ENCODE results near the gene MAST3. TPM values are rescaled to one million over a fixed set of nuclear protein-coding genes. Genes with fewer than 3 reads are reported as not detected.
A peak's percentile ranks its signal among the peaks of the same experiment; 100 is the strongest.

The MAST3 gene
- total and polyA plus RNA-seq, 2 donors (not counting 1 experiment from before 2014, with no cell fraction given) = 43.5 to 85.5 TPM

DNA sequence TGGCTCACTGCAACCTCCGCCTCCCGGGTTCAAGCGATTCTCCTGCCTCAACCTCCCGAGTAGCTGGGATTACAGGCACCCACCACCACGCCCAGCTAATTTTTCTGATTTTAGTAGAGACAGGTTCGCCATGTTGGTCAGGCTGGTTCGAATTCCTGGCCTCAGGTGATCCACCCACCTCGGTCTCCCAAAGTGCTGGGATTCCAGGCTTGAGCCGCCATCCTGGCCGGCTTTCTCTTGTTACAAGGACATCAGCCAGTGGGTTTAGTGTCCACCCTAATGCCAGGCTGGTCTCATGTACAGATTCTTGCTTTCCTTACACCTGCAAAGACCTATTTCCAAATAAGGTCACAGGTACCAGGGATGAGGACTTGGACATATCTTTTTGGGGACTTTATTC lies 62.2 kb downstream of the MAST3 start:
- Histone ChIP-seq H2AFZ (ENCODE audit: insufficient read depth, low read depth, low read length, poor library complexity, severe bottlenecking) (no peak overlapping the region), H3K9me3 (ENCODE audit: control extremely low read depth in 1 of 3, control insufficient read depth in 2 of 3, insufficient read depth in 1 of 3, low read length in 2 of 3) (no peaks in the 10 kb centered on the region), H3K27me3 (replicated peaks in 1 of 4; ENCODE audit: control extremely low read depth in 1 of 4, control insufficient read depth in 3 of 4, insufficient read depth in 4 of 4, low read length in 3 of 4) (no peaks in the 10 kb centered on the region), H3K4me3 (ENCODE audit: control extremely low read depth in 1 of 5, extremely low read depth in 1 of 5, insufficient read depth in 1 of 5, low read depth in 2 of 5, low read length in 4 of 5) (no peak overlapping the region), H3K4me1 (ENCODE audit: control insufficient read depth in 2 of 2, insufficient read depth in 2 of 2, low read length in 2 of 2) (peaks cover 13 to 19% of the 10 kb centered on the region in 2 donors), H3K9ac (ENCODE audit: low read length) (no peak overlapping the region), H4K20me1 (ENCODE audit: control insufficient read depth, insufficient read depth, low read length, poor library complexity, severe bottlenecking) (peaks cover 7% of the 10 kb centered on the region), H3K27ac (ENCODE audit: low read length in 2 of 2) (no peak overlapping the region), H3K36me3 (replicated peaks in 1 of 2; ENCODE audit: control extremely low read depth in 1 of 2, control insufficient read depth in 1 of 2, extremely low read depth in 1 of 2, insufficient read depth in 2 of 2, low read length in 1 of 2) (peaks cover 0 to 17% of the 10 kb centered on the region in 2 experiments), H3K79me2 (ENCODE audit: control insufficient read depth, insufficient read depth, low read length) (peaks cover 8% of the 10 kb centered on the region), H3K4me2 (replicated peaks; ENCODE audit: low read depth, low read length, poor library complexity, severe bottlenecking) (no peak overlapping the region)
- 98% methylated on average over 7 of the region's 10 CpGs for WGBS (ENCODE audit: insufficient coverage)
- no peak for ATAC-seq (ENCODE audit: low read depth)
- ChIA-PET POLR2A (interaction anchor here (1.3 kb wide), 1 partner anchor 145 kb away, joined by 3 read pairs; no protein-coding TSS in a partner anchor), CTCF (interaction anchor here (0.9 to 1.1 kb wide), 4 partner anchors 9 to 95 kb away, joined by 3 to 5 read pairs (median 4); a partner anchor contains a TSS)
- no peaks in the 10 kb centered on the region for H3K9me3 Mint-ChIP-seq (ENCODE audit: insufficient read depth)
- H3K27me3 Mint-ChIP-seq = no peaks in the 10 kb centered on the region
- peak overlapping the region; percentile 65 for H3K4me3 Mint-ChIP-seq
- intact Hi-C loops (cut with micrococcal nuclease) = no loop called here
- no peak for TF ChIP-seq EZH2 (IDR thresholded peaks at IDR 0.05; ENCODE audit: borderline replicate concordance, insufficient read depth, low read depth, low read length, poor library complexity, severe bottlenecking)
- TF ChIP-seq, protein P1, sequence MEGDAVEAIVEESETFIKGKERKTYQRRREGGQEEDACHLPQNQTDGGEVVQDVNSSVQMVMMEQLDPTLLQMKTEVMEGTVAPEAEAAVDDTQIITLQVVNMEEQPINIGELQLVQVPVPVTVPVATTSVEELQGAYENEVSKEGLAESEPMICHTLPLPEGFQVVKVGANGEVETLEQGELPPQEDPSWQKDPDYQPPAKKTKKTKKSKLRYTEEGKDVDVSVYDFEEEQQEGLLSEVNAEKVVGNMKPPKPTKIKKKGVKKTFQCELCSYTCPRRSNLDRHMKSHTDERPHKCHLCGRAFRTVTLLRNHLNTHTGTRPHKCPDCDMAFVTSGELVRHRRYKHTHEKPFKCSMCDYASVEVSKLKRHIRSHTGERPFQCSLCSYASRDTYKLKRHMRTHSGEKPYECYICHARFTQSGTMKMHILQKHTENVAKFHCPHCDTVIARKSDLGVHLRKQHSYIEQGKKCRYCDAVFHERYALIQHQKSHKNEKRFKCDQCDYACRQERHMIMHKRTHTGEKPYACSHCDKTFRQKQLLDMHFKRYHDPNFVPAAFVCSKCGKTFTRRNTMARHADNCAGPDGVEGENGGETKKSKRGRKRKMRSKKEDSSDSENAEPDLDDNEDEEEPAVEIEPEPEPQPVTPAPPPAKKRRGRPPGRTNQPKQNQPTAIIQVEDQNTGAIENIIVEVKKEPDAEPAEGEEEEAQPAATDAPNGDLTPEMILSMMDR (IDR thresholded peaks at IDR 0.05) = no peak
- no peak overlapping the region for H3K27ac Mint-ChIP-seq
- DNase-seq = no peak
- H3K4me1 Mint-ChIP-seq = peaks cover 13% of the 10 kb centered on the region

DNA sequence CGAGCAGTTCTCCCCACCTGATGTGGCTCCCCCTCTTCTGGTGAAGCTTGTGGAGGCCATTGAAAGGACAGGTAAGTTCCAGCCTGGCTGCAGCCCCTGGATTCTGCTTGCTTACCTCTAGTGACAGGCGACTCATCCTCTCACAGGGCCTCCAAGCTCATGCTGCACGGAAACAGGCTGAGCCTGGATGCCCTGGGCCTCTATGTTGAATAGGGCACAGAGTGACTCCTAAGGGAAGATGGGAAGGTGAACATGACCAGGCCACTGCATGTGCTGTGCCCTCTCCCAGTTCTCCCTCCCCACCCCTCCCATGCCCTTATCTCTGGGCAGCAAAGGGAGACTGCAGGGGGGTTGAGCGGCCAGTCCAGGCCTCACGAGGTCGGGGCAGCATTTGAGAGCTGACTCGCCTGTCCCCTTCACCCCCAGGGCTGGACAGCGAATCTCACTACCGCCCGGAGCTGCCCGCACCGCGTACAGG lies 63.0 kb downstream of the MAST3 start:
- TF ChIP-seq, protein P1 (IDR thresholded peaks at IDR 0.05) = no peak
- no peak for TF ChIP-seq EZH2 (IDR thresholded peaks at IDR 0.05; ENCODE audit: borderline replicate concordance, insufficient read depth, low read depth, low read length, poor library complexity, severe bottlenecking)
- H3K4me1 Mint-ChIP-seq = peaks cover 12% of the 10 kb centered on the region
- no peak overlapping the region for H3K27ac ChIP-seq (ENCODE audit: low read length in 2 of 2)
- no peaks in the 10 kb centered on the region for H3K27me3 Mint-ChIP-seq
- peak overlapping the region; percentile 43 for H3K9ac ChIP-seq (ENCODE audit: low read length)
- H3K4me2 ChIP-seq (replicated peaks; ENCODE audit: low read depth, low read length, poor library complexity, severe bottlenecking) = peak overlapping the region; percentile 85
- H3K4me3 Mint-ChIP-seq = peak overlapping the region; percentile 65
- no peaks in the 10 kb centered on the region for H3K9me3 ChIP-seq (ENCODE audit: control extremely low read depth in 1 of 3, control insufficient read depth in 2 of 3, insufficient read depth in 1 of 3, low read length in 2 of 3)
- H4K20me1 ChIP-seq (ENCODE audit: control insufficient read depth, insufficient read depth, low read length, poor library complexity, severe bottlenecking) = no peaks in the 10 kb centered on the region
- CTCF ChIA-PET = interaction anchor here (0.6 to 2.0 kb wide), 10 partner anchors 8 to 154 kb away, joined by 3 to 13 read pairs (median 4); partner anchors contain the start of gene PIK3R2
- H3K9me3 Mint-ChIP-seq (ENCODE audit: insufficient read depth) = no peaks in the 10 kb centered on the region
- H3K27ac Mint-ChIP-seq = peak overlapping the region; percentile 76
- 81% methylated on average over 13 of the region's 13 CpGs for WGBS (ENCODE audit: insufficient coverage)
- peak overlapping the region; percentile 65 for H2AFZ ChIP-seq (ENCODE audit: insufficient read depth, low read depth, low read length, poor library complexity, severe bottlenecking)
- H3K4me1 ChIP-seq (ENCODE audit: control insufficient read depth in 2 of 2, insufficient read depth in 2 of 2, low read length in 2 of 2) = peaks cover 13 to 19% of the 10 kb centered on the region in 2 donors
- H3K27me3 ChIP-seq (replicated peaks in 1 of 4; ENCODE audit: control extremely low read depth in 1 of 4, control insufficient read depth in 3 of 4, insufficient read depth in 4 of 4, low read length in 3 of 4) = no peaks in the 10 kb centered on the region
- H3K79me2 ChIP-seq (ENCODE audit: control insufficient read depth, insufficient read depth, low read length) = peaks cover 8% of the 10 kb centered on the region
- H3K4me3 ChIP-seq (ENCODE audit: control extremely low read depth in 1 of 5, extremely low read depth in 1 of 5, insufficient read depth in 1 of 5, low read depth in 2 of 5, low read length in 4 of 5) = peak overlapping the region in 4 of 5 experiments; percentile 13 to 51 (median 40)
- ATAC-seq (ENCODE audit: low read depth) (no peak), DNase-seq (no peak)
- H3K36me3 ChIP-seq (replicated peaks in 1 of 2; ENCODE audit: control extremely low read depth in 1 of 2, control insufficient read depth in 1 of 2, extremely low read depth in 1 of 2, insufficient read depth in 2 of 2, low read length in 1 of 2) = peaks cover 0 to 18% of the 10 kb centered on the region in 2 experiments
- POLR2A ChIA-PET = interaction anchor here (0.7 to 1.3 kb wide), 4 partner anchors 47 to 219 kb away, joined by 3 to 6 read pairs (median 3); partner anchors contain the start of gene JUND
- intact Hi-C loops (cut with micrococcal nuclease) = no loop called here
